Uterus (tissue), 2 donors: ENCODE results near the gene P2RX3.

ENCODE experiments used
- CTCF ChIP-seq, 4 experiments: fragments of 200-600 bp in 2 of 4; fragments of 450-650 bp in 2 of 4; sonication (generic) in 2 of 4; IDR thresholded peaks; one replicate each; pipeline ENCODE4 v1.5.1; 2016 to 2019; ENCODE audit warnings: antibody characterized with exemption in 4 of 4, mild to moderate bottlenecking in 2 of 4, moderate library complexity in 1 of 4
- POLR2A ChIP-seq, 2 donors: fragments of 450-650 bp; IDR thresholded peaks; one replicate each; pipeline ENCODE4 v1.6.1; 2016; ENCODE audit warnings: antibody characterized with exemption in 2 of 2, mild to moderate bottlenecking in 1 of 2, moderate library complexity in 1 of 2

DNA sequence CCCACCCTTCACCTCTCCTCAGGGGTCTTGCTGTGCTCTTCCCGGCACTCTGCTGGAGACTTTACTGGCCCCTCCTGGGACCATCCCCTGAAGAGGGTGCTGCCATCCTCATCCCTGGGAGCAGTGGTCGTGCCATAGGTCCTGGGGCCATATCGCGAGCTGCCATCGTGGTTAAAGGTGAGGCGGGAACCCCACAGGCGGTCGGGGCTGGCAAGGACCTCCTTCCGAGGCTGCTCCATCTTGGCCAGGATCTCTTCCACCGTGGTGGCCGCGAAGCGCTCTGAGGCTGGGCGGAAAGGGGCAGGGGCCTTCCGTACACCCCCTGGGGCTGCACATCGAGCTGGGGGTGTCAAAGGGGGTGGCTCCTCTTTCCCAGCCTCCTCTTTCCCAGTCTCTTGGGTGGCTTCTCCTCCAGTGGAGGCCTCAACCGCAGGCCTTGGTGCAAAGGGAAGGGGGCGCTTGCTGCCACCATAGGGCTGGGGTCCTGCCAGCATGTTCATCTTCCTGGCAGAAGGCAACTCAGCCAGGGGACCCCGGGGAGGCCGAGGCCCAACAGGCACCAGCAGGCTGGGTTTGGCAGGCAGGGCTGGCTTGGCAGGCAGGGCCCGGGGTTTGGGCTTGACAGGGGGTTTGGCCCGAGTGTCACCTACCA lies 18.0 kb upstream of the P2RX3 start:
- no peak for TF ChIP-seq CTCF (IDR thresholded peaks at IDR 0.05)
- no peak for TF ChIP-seq POLR2A (IDR thresholded peaks at IDR 0.05)
